GM19023 (cell line): ENCODE results near the gene CCDC33.

ENCODE experiments used
- ATAC-seq: cut with Tn5 transposase; IDR thresholded peaks from one replicate; pipeline ENCODE4 v1.9.1; 2021; ENCODE audit warnings: mild to moderate bottlenecking, moderate library complexity; ENCODE audit not compliant: unreplicated experiment

The CCDC33 gene

GRCh38 chr15:74277242-74277810, 41.2 kb downstream of the CCDC33 start:
- no peak for ATAC-seq

GRCh38 chr15:74278207-74278606, 42.1 kb downstream of the CCDC33 start:
- no peak for ATAC-seq

DNA sequence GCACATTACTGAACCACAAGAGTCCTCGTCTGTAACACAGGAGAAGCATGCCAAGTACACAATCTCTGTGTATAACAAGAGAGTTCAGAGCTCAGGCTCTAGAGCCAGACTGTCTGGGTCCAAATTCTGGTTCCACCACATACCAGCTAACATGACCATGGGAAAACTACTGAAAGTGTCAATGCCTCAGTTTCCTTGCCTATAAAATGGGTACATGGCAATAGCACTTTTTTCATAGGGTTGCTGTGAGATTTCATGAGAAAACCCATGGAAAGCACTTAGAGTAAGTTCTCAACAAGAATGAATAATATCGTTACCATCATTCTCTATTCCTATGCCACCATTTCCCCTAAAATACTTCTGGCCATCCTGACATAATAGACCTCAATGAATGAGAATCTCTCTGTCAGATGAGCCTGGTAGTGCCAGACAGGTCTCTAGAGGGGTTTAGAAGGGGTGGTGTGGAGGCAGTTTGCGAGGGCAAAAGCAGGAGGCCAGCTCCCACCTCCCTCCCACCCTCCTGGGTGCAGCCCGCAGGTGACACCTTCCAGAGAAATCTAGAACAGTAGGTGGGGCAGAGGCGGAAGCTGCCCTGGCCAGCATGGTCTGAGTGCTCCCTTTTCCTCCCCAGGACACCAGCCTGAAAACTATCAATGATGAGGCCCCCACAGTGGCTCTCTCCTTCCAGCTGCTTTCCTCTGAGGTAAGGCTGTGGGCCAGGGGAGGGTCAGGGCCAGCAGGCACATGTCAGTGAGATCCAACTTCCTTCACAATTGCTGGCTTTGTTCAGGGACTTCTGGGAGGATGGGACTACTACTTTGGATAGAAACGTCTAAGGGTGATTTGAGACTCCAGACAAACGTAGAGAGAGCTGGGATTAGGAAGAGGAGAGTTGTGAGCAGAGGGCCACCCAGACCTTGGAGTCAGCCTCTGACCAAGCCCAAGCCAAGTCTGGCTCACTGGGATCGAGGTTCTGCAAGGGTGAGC, 45.3 kb downstream of the CCDC33 start:
- no peak for ATAC-seq

DNA sequence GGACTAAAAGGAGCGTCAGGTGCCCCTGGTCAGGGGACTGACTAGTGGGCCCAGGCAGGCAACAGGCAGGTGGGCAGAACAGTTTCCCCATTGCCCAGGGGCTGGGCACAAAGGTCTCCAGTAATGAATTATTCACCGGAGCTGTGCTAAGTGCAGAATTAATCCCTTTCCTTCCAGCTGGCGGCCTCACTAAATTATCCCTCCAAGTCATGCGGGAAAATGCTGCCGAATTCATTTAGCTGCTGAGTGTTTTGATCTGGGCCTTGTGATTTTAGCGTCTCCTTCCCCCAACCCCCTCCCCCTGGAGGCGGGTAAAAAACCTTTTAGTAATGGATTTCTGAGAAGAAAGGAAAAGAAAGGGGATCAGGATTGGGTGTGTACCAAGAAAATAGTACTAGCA, 47.2 kb downstream of the CCDC33 start:
- ATAC-seq = no peak

- ATAC-seq = no peak
These were observed 53.5 kb downstream of the CCDC33 start for GRCh38 chr15:74289671-74290070.

DNA sequence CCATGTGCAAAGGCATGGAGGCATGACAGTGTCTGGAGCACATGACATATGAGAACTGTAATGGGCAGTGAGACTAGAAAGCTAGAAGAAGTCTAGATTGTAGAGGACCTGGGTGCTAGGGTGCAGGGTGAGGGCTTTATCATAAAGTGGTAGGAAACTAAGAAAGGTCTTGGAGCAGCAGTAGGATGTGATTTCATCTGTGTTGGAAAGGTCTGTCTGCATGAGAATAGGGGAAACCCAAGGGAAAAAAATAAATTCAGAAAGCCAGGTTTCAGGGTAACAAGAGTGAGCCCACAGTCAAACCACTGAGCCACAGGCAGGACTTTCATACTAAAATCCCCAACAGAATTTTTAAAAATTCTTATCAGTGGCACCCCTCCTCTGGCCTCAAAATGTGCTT, 54.5 kb downstream of the CCDC33 start:
- no peak for ATAC-seq

DNA sequence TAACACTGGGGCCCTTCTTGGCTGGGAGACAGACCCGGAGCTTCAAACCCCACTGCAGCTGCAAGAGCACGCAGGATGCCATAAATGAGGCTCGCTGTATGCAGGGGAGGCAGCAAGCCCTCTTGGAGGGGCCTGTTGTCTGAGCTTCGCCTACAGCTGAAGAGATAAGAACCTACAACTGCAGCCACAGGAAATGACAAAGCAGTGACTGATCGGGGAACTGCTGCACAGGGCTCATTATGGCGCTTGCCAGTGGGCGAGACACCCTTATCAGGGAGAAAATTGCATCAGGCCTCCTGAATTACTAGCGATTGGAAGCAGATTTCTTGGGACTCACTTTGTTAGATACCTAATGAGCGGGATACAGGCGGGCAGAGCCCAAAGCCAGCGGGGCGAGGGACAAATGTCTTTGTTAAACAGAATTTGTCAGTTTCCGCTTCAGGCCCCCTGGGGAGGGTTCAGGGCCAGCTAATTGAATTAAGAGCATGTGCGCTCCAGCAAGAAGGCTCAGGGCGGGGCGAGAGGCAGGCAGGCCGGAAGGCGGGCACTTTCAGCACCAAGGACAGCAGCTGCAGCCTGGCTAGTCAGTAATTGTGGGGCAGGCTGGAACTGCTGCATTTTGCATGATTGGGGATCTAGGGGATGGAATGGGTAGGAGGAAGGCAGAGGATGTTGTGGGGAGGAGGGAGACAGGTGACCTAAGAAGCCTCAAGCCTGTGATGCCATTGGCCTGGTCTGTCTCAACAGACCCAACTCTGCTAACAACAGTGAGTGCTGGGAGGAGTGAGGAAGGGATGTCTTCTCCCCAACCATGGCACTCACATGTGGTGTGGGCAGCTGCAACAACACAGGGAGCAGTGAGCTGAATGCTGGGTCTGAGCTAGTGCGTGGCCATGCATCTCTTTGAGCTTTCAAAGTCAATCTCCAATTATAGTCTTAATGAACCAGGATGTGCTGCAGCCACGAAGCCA, 55.3 kb downstream of the CCDC33 start:
- no peak for ATAC-seq

- no peak for ATAC-seq
These were observed 57.1 kb downstream of the CCDC33 start for GRCh38 chr15:74293021-74293810.

DNA sequence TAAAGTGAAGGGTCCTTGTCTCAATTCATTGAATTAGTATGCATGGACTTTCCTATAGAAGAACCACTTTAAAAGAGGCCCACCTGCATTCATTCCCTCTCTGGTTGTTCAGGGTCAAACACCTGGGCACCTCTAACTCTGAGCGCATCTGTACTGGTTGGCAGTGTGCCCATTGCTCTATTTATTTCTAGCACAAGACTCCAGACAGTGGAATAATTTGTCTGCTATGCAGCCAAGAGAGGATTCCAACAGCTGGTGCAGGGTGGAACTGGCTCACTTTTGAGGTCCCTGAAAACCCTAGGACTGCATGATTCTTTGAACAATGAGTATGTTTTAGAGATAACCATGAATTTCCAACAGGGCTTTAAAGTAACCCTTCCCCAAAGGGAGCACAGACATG, 57.9 kb downstream of the CCDC33 start:
- no peak for ATAC-seq

DNA sequence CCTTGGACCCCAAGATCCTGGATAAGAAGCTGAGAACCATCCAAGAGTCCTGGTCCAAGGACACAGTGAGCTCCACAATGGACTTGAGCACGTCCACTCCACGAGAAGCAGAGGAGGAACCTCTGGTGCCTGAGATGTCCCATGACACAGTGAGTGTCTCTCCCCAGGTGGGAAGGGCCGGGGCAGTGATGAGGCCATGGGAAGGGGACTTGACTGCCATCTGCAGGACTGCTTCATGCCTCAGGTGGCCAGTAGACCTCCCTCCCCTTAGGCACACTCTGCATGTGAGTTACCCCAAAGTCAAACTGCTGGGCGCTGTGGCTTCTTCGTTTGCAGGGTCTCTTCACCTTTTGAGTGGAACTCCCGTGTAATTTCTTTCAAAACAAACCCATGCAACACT, 59.7 kb downstream of the CCDC33 start:
- no peak for ATAC-seq

DNA sequence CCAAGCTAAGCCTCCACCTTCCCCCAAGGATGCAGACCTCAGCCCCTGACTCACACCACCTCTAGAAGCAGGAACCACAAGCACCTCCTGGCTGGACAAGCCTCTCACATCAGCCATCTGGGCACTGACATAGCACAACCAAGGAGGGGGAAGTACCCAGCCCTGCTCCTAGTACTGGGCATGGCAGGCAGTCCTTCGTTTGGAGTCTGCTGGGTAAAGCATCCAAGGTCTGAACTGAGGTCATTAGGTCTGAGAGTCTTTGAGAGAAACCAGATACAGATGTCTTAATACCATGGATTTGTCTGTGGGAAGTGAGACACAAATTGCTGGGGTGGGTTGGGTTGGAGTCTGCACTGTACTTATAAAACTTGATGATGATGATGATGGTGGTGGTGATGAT, 61.8 kb downstream of the CCDC33 start:
- ATAC-seq = no peak

DNA sequence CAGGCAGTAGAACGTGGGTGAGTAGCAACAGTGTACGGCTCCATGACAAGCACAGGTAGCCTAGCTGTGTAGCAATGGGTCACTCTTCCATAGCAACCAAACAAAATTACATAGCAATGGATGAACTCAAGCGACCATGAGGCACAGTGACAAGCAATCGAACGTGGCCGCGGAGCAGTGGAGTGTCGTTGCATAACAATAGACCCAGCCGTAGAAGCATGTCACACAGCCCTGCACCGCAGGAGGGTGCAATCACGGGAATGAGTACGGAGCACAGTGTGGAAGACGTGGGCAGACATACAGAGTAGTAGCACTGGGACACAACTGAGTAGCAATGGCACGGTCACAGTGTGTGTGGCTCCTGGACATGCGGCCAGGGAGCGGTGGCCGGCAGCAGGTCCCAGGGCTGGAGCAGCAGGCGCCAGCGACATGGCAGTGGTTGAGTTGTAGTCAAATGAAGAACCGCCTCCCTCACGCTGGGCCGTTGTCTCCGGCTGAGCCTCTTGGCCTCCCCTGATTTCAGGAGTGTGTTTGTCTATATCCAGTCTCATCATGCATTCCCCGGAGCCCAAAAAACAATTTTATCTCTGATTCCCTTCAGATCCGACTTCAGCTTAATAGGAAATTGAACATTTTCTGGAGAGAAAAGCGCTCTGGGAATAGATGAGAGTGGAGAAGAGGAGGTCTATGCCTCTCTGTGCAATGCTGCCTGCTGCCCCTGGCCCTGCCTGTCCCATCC, 64.1 kb downstream of the CCDC33 start:
- no peak for ATAC-seq

DNA sequence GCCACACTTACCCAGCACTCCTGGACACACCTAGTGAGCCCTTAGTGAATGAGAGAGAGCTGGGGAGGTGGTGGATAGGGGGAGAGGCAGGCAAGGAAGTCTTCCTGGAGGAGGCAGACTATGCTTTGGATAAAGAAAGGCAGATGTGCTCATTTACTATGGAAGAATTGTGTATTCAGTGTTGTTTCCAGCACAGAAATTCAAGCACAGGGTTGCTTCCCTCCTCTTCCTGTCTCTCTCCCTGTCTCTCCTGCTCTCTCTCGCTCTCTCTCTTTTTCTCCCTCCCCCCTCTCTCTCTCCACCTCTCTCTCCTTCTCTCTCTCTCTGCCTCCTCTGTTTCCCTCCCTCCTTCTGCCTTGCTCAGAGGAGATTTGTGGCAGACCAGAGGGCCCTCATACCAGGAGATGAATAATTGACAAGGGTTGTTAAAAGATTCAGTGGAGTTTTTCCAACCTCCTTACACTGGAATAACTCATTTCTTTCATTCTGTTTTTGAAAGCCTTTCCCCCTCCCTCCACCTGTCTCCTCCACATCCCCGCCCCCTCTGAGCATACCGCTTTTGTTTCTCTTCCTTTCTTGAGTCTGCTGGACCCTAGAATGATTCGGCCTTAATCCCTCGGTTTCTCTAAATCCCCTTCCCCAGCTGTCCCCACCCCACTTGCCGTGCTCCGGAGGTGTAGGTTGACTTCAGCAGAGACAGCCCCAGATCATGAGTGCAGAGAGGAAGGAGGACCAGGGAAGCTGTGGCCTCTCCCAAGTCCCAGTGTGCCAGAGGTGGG, 65.6 kb downstream of the CCDC33 start:
- ATAC-seq = no peak

DNA sequence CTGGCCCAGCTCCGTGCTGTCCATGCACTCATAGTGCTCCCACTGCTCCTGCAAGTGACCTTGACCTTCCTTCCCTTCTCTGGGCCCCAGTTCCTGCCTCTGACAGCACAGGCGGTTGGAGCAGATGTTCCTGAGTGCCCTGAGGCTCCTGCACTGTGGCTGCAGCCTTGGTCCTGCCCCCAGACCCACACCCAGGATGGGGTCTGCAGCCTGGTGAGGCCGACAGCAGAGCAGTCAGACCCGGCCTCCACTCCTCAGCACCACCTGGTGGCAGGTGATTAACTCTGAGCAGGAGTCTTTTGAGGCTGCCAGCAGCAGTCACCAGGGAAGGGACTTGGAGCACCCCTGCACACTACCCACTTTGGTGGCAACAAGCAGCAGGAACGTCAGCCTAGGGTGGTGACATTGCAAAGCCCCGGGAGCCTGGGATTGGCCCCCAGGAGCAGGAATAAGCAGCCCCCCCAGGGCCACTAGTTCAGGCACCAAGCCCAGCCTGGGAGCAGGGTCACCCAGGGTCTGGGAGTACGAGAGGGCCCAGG, 66.8 kb downstream of the CCDC33 start:
- ATAC-seq = no peak

GRCh38 chr15:74303741-74304309, 67.7 kb downstream of the CCDC33 start:
- ATAC-seq = no peak

GRCh38 chr15:74304431-74304830, 68.3 kb downstream of the CCDC33 start:
- ATAC-seq = no peak

GRCh38 chr15:74305687-74306086, 69.6 kb downstream of the CCDC33 start:
- ATAC-seq = no peak

DNA sequence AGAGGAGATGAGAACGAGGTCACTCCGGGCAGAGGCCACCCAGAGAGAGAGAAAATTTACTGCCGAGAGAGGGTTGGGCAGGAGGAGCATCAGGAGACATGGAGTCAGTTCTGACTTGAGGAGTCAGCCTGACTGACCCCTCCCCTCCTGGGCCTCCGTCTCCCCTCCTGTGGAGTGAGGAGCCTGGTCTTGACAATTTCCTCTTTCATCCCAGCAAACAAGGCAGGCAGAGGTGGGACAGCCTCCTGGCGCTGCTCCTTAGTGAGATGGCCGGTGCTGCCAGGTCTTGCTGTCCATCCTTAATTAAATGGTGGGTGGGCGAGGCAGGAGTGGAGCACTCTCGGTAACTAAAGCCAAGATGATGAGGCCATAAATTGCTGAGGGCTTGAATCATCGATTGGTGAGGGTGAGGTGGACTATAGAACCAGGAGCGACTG, 70.7 kb downstream of the CCDC33 start:
- ATAC-seq = no peak
